Measurements from ENCODE around the gene SORCS2.

SORCS2 gene

GRCh38 chr4:7356667-7357310 lies 164.5 kb downstream of the SORCS2 start:
- DNase-seq (ENCODE audit: low spot score) = no peak

DNA sequence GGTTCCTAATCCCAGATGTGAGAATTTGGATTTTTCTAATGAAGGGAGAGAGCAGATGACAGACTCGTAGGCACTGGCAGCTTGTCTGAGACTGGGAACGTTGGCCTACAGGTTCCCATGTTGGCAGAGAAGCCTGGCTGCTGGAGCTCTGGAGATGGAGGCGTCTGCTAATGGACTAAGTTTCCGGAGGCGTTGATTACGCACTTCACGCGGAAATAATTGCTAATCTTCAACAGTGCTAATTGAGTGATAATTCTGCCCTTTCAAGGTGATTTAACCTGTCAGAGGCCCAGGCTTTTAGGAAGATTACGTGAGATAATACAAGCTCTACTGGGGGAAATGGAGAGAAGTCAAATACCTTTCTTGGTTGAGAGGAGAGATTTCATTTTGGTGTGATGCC lies 165.0 kb downstream of the SORCS2 start:
- no peak for DNase-seq (ENCODE audit: low spot score)

- DNase-seq (ENCODE audit: low spot score) = peak; percentile 93
These were observed 165.9 kb downstream of the SORCS2 start for GRCh38 chr4:7358100-7358735.

DNA sequence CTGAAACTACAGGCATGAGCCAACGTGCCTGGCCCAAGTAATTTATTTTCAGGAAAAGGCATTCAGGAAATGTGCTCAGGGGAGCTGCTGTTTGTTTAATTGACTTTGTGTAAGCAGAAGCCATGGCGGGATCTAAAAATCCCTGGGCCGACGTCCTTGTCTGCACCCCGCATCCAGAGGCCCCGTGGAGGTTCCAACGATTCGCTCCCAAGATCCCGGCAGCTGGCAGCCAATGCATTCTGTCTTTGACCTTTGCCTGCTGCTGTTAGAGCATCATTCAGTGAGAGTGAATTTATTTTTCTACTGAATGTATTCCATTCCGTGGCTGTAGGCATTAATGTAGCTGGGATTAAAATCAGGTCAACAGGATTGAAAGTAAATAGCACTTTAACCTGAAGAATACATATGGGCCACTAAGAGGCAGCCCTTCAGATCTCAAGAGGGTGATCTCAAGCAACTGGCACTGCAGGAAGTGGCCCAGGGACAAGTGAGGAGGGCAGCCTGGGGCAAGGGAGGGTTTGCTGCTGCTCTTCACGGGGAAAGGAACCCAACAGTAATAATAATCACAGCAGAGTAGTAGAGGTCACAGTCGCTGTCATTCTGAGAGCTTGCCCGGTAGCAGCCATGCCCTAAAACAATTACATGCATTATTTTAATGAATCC lies 167.2 kb downstream of the SORCS2 start:
- no peak for DNase-seq (ENCODE audit: low spot score)

DNA sequence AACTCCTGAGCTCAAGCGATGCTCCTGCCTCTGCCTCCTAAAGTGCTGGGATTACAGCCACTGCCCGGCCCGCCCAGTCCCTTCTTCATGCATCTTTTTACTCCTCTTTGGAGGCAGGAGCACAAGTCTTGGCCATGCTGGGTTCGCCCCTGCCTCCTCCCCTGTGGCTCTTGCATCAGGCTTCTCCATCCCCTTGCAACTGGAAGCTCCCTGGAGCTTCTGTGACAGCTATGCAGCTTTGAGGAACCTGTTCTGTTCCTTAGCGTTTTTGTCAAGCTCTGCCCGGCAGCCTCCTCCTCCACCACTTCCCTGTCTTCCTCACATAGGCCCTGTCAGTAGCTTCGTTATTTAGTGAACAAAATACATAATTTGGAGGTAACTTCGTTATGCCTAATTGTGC lies 168.5 kb downstream of the SORCS2 start:
- DNase-seq (ENCODE audit: low spot score) = no peak

DNA sequence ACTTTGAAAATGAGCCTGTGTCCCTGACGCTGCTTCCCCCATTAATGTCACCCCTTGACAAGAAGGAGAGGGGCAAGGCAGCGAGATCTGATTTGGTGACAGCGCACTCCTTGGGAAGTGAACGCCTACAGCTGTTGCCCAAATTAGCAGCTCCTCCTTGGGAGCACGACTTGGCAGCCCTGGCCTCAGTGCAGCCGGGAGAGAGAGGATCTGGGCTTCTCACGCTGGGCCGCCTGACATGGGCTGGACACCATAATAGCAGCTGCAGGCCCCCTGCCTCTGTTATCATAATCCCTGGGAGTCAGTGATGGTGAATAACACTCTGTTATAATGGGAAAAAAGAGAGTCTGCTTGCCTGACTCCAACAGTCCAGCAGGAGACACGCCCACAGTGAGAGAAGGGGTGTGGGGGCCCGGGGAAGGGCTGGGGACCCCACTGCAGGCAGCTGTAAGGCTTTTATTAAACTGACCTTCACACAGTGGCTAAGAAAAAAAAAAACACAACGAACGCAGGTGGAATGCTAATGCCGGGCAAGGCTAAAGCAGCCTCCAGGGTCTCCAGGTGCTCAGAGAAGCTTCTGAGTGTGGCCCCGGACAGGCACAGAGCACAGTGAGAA lies 169.1 kb downstream of the SORCS2 start:
- no peak for DNase-seq (ENCODE audit: low spot score)

- DNase-seq (ENCODE audit: low spot score) = no peak
These were observed 170.0 kb downstream of the SORCS2 start for GRCh38 chr4:7362341-7362740.

- DNase-seq (ENCODE audit: low spot score) = no peak
These were observed 170.6 kb downstream of the SORCS2 start for GRCh38 chr4:7362862-7363430.

GRCh38 chr4:7364979-7365378 lies 172.6 kb downstream of the SORCS2 start:
- no peak for DNase-seq (ENCODE audit: low spot score)

- DNase-seq (ENCODE audit: low spot score) = no peak
These were observed 173.3 kb downstream of the SORCS2 start for GRCh38 chr4:7365462-7366179.

- no peak for DNase-seq (ENCODE audit: low spot score)
These were observed 174.0 kb downstream of the SORCS2 start for GRCh38 chr4:7366180-7366945.

DNA sequence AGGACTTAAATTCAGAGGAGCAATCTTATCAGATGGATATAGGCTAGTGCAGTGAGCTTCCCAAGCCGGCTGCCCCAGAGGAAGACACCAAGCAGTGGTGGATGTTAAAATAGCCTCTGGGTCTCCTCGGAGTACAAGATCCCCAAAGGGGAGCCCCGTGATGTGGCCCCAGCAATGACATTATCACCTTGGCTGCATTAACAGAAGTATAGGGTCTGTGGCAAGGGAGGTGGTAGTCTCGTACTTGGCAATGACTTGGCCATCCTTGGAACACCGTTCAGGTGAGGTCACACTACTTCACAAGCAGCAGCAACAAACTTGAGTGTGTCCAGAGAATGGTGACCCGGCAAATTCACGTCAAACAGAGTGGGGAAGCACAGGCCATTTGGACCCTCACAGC lies 174.6 kb downstream of the SORCS2 start:
- no peak for DNase-seq (ENCODE audit: low spot score)

GRCh38 chr4:7367406-7367805 lies 175.1 kb downstream of the SORCS2 start:
- no peak for DNase-seq (ENCODE audit: low spot score)

DNA sequence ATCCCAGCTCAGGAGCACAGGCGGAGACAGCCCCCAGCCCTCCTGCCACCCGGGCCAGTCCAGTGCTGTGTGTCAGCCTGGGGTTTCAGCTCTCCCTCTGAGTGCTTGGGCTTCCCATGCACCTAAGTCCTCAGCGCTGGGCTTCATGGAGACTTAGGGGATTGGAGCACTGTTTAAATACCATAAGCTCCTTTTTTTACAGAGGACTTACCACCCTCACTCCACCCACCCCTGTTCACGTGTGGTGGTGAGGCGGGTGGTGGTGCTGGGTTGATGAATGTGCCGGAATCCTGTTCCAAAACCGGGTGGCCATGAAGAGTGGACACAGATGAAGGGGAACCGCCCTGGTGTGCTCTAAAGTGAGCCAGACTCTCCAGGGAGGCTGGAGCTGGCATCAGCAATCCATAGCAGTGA lies 175.5 kb downstream of the SORCS2 start:
- no peak for DNase-seq (ENCODE audit: low spot score)

DNA sequence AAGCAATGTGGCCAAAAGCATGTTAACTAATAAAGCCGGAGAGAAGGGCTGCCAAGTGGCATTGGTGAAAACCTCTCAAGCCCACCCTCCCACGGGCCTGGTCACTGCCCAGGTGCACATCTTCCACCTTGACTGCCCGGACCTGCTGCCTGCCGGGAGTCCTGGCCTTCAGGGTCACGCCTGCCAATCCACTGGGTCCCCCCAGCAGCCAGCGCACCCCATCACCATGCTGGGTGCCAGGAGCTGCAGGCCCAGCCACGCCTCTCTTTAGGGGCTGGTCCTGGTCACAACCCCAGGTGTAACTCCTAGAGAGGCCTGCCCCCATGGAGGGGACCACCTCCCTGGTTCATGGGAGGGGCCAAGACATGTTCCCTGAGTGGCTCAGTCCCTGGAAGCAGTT lies 176.0 kb downstream of the SORCS2 start:
- DNase-seq (ENCODE audit: low spot score) = no peak

DNA sequence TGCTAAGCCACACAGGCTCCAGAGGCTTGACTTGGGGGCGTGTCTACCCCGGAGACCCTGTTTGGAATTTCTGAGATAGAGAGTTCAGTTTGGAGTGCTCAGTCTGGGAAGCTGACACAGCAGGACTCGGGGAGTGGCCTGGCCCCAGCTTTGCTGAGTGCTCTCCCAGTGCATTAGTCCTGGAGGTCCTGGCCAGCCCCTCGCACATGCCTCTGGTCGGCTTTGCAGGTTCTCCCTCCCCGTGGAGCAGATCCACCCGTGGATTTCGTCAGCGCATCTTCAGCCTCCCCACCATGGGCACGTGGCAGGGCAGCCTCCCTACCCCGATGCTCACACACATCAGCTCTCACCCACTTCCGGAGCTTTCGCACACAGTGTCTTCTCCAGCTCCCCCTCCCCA lies 177.2 kb downstream of the SORCS2 start:
- no peak for DNase-seq (ENCODE audit: low spot score)

DNA sequence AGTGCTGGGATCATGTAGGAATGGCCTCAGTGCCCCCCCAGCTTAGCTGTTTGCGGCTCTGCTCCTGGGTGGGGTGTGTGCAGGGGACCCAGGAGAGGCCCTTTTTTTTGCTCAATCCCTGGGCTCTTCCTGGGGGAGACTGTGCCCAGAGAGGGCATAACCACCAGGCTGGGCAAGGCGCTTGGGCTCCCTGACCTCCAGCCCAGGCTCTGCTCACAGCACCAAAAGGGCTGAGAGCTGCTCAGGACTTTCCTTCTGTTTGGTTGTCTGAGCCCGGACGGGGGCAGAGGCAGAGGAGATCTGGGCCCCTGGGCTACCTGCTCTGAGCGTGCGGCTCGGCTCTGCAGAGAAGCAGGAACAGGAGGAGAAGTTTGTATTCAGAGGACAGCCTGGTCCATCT lies 177.7 kb downstream of the SORCS2 start:
- no peak for DNase-seq (ENCODE audit: low spot score)

GRCh38 chr4:7371210-7371941 lies 179.0 kb downstream of the SORCS2 start:
- no peak for DNase-seq (ENCODE audit: low spot score)

- no peak for DNase-seq (ENCODE audit: low spot score)
These were observed 180.3 kb downstream of the SORCS2 start for GRCh38 chr4:7372673-7373072.

- no peak for DNase-seq (ENCODE audit: low spot score)
These were observed 182.2 kb downstream of the SORCS2 start for GRCh38 chr4:7374571-7374970.

- DNase-seq (ENCODE audit: low spot score) = no peak
These were observed 183.1 kb downstream of the SORCS2 start for GRCh38 chr4:7375427-7375826.

Measured in kidney tubule cell (primary cell).